ENCODE data around the gene RNF182.

RNF182 gene

DNA sequence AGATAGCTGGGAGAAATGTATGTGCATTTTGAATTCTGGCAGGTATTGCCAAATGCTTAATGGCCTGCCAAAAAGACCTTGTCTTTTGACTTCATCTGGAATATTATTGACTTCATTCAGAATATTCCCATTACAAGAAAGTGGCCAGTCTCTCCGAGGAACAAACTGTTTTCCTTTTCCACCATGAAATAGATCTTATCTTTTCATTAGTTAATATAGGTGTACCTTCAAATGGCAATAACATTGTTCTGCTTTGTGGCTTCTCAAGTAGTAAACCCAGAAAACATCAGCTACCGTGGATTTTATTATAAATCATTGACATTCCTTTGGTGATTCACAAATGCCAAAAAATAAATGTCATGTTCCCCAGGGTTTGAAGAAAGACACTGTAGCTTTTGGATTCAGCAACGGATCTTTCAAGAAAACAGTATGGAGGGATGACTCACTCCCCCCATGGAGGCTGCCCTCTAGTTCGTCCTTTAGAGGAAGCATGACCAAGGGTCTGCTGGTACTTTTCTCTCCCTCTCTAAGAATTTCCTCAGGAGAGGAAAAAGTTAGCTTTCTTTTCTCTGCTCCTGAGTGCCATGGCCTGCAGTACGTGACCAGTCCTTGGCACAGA, 1.1 kb upstream of the RNF182 start:
- TF ChIP-seq CTCF (conservative IDR thresholded peaks at IDR 0.05; ENCODE audit: control insufficient read depth, insufficient read depth, low read depth, low read length): no peak
- peak overlapping the region; percentile 50 for H3K4me3 ChIP-seq (ENCODE audit: control insufficient read depth, low read depth, low read length)
- DNase-seq (ENCODE audit: low read depth): peak; percentile 72

DNA sequence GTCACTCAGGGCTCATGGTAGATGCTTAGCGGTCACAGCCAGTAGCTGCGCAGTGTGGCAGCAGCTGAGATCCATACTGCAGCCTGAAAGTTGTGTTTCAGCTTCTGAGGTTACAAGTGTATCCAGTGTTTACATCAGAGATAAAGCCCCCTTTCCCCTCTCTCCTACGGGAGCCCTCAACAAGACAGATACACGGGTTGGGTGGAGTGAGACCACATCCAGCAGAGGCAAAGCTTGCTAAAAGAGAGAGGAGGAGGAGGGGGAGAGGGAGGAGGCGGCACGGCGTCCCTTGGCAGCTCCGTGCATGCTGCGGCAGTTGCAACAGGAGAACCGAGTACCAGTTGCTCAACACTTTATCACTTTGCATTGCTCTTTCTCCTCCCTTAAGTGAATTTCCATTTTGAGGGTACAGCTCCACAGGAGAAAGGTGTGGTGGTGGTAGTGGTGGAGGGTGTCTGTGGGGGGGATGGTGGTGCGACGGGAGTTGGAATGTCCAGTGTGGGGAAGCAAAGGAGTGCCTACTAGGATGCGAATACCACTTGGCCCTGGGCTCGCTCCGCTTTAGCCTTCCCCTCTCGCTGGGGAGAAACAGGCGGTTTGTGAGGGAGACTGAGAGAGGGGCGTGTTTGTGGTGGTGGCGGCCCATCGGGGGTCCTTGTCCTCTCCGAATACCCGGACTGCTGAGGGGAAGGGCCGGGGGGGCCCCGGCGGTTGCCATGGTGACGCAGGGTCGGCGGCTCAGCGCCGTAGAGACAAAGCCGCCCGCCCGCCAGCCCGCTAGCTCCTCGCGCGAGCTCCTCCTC, 405 bp upstream of the RNF182 start:
- peak; percentile 39 for DNase-seq (ENCODE audit: low read depth)
- TF ChIP-seq CTCF (conservative IDR thresholded peaks at IDR 0.05; ENCODE audit: control insufficient read depth, insufficient read depth, low read depth, low read length): no peak
- peak overlapping the region; percentile 50 for H3K4me3 ChIP-seq (ENCODE audit: control insufficient read depth, low read depth, low read length)

GRCh38 chr6:13926378-13926777, 1.6 kb downstream of the RNF182 start:
- no peak for TF ChIP-seq CTCF (conservative IDR thresholded peaks at IDR 0.05; ENCODE audit: control insufficient read depth, insufficient read depth, low read depth, low read length)
- no peak overlapping the region for H3K4me3 ChIP-seq (ENCODE audit: control insufficient read depth, low read depth, low read length)
- DNase-seq (ENCODE audit: low read depth): no peak

DNA sequence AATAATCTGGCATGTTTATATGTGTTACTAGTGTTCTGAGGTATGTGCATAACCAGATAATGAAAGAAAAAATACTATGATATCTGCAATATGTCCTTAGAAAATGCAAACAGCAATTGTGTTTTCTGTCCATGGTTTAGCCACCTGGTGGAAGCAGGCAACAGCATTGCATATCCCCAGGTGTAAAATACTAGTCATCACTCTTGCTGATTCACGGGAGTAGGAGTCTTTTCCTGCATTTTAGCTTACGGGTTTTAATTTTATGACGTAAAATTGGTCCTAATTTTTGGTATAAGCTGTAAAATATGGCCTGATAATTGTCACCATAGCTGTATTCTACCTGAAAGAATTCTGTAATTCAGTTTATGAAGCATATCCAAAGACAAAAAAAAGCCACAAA, 2.5 kb downstream of the RNF182 start:
- H3K4me3 ChIP-seq (ENCODE audit: control insufficient read depth, low read depth, low read length): no peak overlapping the region
- TF ChIP-seq CTCF (conservative IDR thresholded peaks at IDR 0.05; ENCODE audit: control insufficient read depth, insufficient read depth, low read depth, low read length): no peak
- DNase-seq (ENCODE audit: low read depth): no peak

DNA sequence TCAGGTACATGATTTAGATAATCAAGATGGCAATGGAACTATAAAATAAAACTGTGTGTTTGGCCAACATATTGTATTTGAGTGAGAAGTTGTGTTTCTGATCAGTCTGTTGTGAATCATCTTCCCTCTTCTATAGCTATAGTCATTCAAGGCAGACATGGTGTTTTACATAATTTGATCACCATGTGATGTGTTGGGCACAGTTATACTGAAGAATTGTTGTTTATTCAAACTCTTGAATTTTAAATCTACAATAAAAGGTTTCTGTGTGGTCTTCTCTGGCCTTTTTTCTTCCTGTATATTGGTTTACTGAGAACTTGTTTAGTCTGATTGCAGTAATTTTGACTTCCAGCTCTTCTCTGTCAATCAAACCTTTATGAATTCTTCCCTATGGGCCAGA, 4.4 kb downstream of the RNF182 start:
- no peak for TF ChIP-seq CTCF (conservative IDR thresholded peaks at IDR 0.05; ENCODE audit: control insufficient read depth, insufficient read depth, low read depth, low read length)
- H3K4me3 ChIP-seq (ENCODE audit: control insufficient read depth, low read depth, low read length): no peak overlapping the region

GRCh38 chr6:13931797-13932402, 7.1 kb downstream of the RNF182 start:
- no peak for DNase-seq (ENCODE audit: low read depth)
- H3K4me3 ChIP-seq (ENCODE audit: control insufficient read depth, low read depth, low read length): no peak overlapping the region
- no peak for TF ChIP-seq CTCF (conservative IDR thresholded peaks at IDR 0.05; ENCODE audit: control insufficient read depth, insufficient read depth, low read depth, low read length)

More for the DNA sequence above, 4.4 kb downstream of the RNF182 start:
- DNase-seq (ENCODE audit: low read depth): no peak
